NB4 (cell line): ENCODE measurements around the gene MEX3D.

Experiments used
- CTCF ChIP-seq: IDR thresholded peaks from one replicate; pipeline ENCODE4 v1.5.1; 2012; ENCODE audit warnings: low read depth, low read length
- POLR2A ChIP-seq: IDR thresholded peaks from 2 replicates; pipeline ENCODE4 v1.6.1; 2011; ENCODE audit warnings: mild to moderate bottlenecking; ENCODE audit not compliant: insufficient read length; ENCODE audit errors: extremely low read depth

GRCh38 chr19:1569997-1570396 is 1.9 kb upstream of the MEX3D start:
- no peak for TF ChIP-seq POLR2A
- no peak for TF ChIP-seq CTCF
